HG02852 (cell line): ENCODE data around the gene PAPPA.

Experiments used
- ATAC-seq: cut with Tn5 transposase; IDR thresholded peaks from one replicate; pipeline ENCODE4 v1.9.1; 2021; ENCODE audit warnings: mild to moderate bottlenecking, moderate library complexity; ENCODE audit not compliant: unreplicated experiment

The PAPPA gene

DNA sequence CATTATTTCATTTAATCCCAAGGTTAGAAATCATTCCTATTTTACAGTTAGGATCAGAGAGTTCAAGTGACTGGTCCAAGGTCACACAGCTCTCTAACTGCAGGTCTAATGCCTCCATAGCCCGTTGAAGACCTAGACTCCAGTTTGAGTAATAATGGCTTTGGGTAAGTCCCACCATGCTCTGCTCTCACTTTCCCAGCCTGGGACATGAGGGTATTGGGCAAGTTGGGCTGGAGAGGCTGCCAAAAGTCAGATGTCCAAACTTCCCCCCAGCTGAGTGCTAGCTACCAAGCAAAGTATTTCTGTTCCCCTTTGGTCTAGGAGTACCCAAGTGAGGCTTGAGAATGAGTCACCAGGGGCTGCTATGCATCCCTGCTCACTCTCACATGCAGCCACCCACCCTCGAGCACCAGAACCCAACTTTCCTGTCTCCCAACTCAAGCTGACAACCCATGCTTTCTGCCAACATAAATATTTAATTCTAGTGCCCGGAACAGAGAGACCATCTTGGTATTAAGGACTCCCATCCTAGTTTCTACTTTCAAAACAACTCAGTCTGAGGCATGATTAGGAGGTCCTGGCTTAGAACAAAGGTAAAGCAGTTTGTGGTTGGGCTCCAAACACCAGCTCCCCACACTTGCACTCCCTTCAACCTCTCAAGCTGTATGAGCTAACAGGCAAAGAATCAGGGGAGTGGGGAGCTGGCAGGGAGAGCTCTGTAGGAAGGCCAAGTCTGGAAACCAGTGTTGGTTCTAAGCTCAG, 297.0 kb downstream of the PAPPA start:
- peak; percentile 90 for ATAC-seq

DNA sequence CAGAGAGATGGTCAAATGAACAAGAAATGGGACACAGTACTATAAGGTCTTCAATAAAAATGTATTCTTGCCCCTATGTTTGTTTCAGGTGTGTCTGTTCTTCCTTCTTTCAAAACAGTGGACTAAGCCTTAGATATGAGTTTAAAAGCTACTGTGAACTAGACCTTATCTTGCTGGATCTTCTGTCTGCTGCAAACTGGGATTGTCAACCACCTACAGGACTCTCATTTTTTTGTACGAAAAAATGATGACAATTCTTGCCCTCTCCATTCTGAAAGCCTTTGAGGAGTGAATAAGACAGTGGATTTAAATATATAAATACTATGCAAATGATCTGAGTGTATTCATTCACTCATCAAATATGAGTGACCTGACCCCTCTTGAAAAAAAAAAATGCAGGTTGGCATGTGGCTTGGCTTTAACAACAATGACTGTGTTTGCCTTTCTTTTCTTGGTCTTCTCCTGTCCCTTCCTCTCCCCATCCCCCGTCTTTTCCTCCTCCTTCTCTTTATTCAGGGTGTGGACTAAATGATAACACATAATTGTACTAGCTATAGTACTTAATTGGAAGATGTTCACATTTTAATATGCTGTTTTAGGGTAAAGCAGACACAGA, 298.0 kb downstream of the PAPPA start:
- no peak for ATAC-seq
